ENCODE results near the gene NUDT8.
"Not testable (repeated sequence)": the region's sequence is repeated elsewhere in the genome, so short reads cannot be mapped to it uniquely, and the experiment has no call there.

NUDT8 gene

GRCh38 chr11:67605231-67606011 lies 24.3 kb downstream of the NUDT8 start:
- peak overlapping the region; percentile 89 for H3K27ac ChIP-seq
- no peak for TF ChIP-seq CTCF (conservative IDR thresholded peaks at IDR 0.05)

- no peak for TF ChIP-seq CTCF (conservative IDR thresholded peaks at IDR 0.05)
- H3K27ac ChIP-seq: no peak overlapping the region; the same call in 1 of the 2 replicates
These were observed 24.9 kb downstream of the NUDT8 start for GRCh38 chr11:67604815-67605214.

GRCh38 chr11:67604119-67604518 lies 25.6 kb downstream of the NUDT8 start:
- not testable (repeated sequence) for H3K27ac ChIP-seq

GRCh38 chr11:67601098-67601497 lies 28.6 kb downstream of the NUDT8 start:
- no peak for TF ChIP-seq CTCF (conservative IDR thresholded peaks at IDR 0.05)
- H3K27ac ChIP-seq: no peak overlapping the region

- no peak for TF ChIP-seq CTCF (conservative IDR thresholded peaks at IDR 0.05)
- H3K27ac ChIP-seq: no peak overlapping the region
These were observed 29.3 kb downstream of the NUDT8 start for GRCh38 chr11:67600324-67601029.

GRCh38 chr11:67599149-67599548 lies 30.6 kb downstream of the NUDT8 start:
- no peak overlapping the region for H3K27ac ChIP-seq
- no peak for TF ChIP-seq CTCF (conservative IDR thresholded peaks at IDR 0.05)

GRCh38 chr11:67597963-67598362 lies 31.8 kb downstream of the NUDT8 start:
- not testable (repeated sequence) for H3K27ac ChIP-seq

- not testable (repeated sequence) for H3K27ac ChIP-seq
These were observed 32.3 kb downstream of the NUDT8 start for GRCh38 chr11:67597458-67597857.

- TF ChIP-seq CTCF (conservative IDR thresholded peaks at IDR 0.05): no peak
- H3K27ac ChIP-seq: no peak overlapping the region
These were observed 32.9 kb downstream of the NUDT8 start for GRCh38 chr11:67596753-67597300.

Measured in VCaP (cell line).